Measurements from ENCODE around the gene KIAA1671.

The KIAA1671 gene

GRCh38 chr22:25096638-25097405 is 144.3 kb downstream of the KIAA1671 start:
- no peak for DNase-seq

DNA sequence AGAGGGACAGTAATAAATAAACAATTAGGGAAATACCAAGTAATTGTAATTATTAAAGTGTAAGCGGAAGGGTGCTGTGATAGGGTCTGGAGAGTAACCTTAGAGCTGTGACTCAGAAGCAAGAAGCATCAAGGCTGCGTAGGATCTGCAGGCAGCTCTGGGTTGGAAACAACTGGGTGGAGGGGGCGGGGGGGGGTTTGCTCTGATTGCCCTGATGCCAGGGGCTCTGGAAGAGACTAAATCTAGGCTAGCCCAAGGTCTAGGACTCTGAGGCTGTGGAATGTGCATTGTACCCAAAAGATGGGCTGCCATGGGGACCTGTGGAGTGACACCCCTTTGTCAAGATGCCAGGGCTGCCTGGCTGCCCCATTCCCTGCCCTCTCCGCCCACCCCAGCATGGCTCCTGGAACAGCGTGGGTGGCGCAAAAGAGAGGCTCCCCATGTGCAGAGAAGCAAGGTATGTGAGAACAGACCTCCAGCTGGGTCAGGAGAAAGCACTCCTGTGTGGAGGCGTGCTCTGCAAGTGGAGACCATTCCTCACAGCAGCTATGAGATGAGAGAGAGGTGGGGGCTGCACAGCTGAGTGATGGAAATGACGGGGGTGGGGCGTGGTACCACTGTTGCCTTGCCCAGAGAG is 146.0 kb downstream of the KIAA1671 start:
- no peak for DNase-seq

DNA sequence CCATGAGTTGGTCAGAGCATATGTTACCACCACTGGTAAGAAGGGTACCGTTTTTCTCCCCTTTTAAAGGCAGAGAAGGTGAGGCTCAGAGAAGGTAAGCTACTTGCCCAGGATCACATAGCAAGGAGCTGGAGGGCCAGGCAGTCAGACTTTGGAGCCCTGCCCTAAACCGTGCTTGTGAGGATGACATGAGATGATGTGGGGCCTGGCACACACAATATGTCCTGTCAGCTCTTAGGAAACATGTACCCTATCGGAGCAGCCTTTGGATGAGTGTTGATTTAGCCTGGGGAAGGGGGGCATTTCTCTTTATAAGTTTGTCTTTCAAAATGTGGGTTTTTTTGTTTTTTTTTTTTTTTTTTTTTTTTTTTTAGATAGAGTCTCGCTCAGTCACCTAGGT is 146.7 kb downstream of the KIAA1671 start:
- DNase-seq, result no peak

DNA sequence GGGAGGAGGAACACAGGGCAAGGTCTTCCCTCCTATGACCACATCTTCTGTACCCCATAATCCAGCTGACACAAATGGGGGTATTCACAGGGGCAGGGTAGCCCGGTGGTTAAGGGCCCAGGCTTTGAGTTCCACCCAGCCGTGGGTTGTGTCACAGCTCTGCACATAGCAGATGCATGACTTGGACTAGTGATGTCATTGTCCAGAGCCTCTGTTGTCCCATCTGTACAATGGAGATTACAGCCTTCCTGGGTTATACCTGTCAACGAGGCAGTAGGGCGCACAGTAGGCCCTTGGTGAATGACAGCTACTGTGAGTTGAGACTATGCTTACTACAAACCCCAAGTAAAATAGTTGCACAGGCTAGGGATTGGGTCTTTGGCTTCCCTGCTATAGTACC is 147.9 kb downstream of the KIAA1671 start:
- DNase-seq, result no peak

- DNase-seq, result no peak
These were observed 148.4 kb downstream of the KIAA1671 start for GRCh38 chr22:25100948-25101347.

DNA sequence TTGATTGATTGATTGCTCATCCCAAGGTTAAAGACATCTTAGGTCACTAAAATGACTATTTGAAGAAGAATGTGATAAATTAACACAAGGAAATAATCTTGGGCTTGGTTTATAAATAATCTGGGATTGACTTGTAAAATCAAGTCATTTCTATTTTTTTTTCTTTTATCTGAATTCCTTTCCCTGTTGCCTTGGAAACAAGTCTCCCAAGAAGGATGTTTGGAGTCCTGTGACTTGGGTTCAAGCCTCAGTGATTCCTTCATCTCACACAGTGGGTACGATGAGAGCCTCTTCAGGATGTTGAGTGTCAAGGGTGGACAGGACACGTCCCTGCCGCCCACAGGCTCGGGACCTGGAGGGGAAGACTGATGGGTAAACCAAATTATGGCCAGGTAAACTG is 149.0 kb downstream of the KIAA1671 start:
- no peak for DNase-seq

DNA sequence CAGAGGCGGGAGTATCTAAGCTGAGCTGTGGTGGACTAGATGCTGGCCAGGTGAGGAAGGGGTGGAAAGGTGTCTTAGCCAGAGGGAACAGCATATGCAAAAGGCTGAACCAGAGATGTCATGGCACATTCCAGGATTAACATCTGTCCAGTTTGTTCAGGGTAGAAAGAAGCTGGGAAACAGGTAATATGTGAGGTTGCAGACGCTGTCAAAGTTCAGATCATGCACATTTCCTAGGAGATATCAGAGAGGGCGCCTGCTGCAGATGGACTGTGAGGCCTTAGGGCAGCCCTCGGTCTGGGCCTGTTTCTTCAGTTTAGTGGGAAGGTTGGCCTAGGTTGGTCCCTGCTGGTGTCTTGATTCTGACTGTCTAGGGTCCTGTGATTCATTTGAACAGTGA is 149.5 kb downstream of the KIAA1671 start:
- DNase-seq, result no peak

GRCh38 chr22:25102722-25103121 is 150.2 kb downstream of the KIAA1671 start:
- no peak for DNase-seq

GRCh38 chr22:25104367-25104766 is 151.9 kb downstream of the KIAA1671 start:
- no peak for DNase-seq

- DNase-seq, result no peak
These were observed 153.5 kb downstream of the KIAA1671 start for GRCh38 chr22:25105817-25106650.

DNA sequence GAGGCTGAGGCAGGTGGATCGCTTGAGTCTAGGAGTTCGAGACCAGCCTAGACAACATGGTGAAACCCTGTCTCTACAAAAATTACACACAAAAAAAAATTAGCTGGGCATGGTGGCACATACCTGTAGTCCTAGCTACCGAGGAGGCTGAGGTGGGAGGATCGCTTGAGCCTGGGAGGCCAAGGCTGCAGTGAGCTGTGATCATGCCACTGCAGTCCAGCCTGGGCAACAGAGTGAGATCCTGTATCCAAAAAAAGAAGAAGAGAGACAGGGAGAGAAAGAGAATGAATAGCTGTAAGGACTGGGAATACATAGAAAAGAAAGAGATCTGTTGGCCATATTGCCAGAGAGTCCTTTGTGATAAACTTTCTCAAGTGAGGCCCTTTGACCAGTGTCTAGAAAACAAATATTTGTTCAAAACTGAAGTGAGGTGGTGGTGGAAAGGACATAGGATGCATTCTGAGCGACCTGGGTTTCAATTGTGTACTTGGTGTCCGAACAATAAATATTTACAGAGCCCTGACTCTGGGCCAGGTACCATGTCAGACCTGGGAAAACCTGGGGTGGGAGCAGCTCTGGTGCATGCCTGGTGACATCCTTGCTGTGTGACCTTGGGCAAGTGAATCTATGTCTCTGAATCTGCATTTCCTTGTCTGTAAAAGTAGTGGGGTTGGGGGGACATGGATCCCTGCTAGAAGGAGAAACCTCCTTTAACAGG is 157.5 kb downstream of the KIAA1671 start:
- DNase-seq, result no peak

- DNase-seq, result no peak
These were observed 158.0 kb downstream of the KIAA1671 start for GRCh38 chr22:25110596-25110845.

DNA sequence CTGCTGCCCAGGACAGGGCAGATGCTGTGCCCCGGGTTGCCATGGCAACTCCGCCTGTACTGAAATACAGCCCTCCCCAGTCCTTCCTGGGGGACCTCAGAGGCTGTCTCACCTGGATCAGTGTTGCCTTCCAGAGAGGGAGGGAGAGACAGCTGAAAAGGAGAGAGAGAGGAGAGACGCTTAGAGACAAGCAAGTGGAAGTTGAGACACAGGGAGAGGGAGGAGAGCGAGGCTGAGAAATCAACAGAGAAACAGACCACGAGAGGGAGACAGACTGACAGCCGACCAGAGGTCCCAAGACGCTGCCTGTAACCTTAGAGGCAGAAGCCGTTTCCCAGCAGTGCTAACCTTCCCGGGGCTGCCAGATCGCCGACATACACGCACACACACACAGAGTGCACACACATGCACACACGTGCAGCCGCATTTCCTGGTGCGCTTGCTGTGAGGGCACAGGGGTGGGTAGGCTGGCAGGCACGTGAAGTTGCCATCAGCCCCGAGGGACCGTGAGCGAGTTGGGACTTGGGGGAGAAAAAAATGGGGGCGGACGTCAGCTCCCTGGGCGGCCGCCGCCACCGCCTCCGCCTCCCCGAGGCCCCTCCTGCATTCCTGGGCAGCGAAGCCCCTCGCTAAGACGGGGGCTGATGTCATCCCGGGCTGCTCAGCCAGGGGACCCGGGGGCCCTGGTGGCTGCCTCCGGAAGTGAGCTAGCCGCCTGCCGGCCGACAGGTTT is 158.5 kb downstream of the KIAA1671 start:
- DNase-seq, result peak; percentile 72

- no peak for DNase-seq
These were observed 159.3 kb downstream of the KIAA1671 start for GRCh38 chr22:25111579-25112517.

GRCh38 chr22:25112538-25113253 is 160.2 kb downstream of the KIAA1671 start:
- no peak for DNase-seq

- no peak for DNase-seq
These were observed 160.8 kb downstream of the KIAA1671 start for GRCh38 chr22:25113316-25113721.

DNA sequence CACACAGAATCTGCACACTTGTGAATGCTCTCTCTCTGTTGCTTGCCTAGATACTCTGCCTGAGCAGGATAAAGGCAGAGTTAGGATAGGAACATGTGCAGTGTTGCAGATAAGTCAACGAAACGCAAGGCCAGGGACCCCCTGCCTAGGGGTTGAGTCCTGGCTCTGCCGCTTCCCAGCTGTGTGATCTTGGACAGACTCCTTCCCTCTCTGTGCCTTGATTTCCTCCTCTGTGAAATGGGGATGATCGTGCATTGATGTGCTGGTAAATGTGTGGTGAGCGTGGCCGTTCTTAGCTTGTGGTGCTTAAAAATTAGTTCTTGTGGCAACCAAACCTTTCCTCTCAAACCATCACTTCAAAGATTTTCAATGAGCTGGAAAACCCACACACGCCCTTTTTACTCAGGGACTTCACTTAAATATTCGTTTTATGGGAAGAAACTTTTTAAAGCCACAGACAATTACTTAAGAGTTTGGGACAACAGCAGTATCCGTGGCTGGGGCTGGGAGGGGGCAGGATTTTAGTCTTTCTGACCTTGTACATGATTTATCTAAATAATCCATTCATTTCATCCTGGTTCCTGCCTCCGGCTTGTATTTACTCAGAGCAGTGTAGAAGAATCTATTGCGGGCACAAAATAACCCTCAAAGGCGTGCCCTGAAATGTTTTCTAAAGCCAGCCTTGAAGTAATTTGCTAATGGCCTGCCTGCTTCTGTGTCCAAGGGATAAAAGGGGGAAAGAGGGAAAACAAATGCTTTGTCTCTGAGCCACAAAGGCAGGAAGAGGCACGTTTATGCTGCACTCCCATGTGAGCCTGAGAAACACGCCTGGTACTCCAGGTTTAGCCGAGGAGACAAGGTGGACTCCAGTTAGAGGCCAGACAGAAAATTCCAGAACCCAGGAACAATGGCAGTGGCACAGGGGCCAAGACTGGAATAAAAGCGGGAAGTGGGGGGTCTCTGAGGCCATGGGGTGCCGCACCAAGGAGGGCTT is 162.2 kb downstream of the KIAA1671 start:
- no peak for DNase-seq

- DNase-seq, result no peak
These were observed 167.1 kb downstream of the KIAA1671 start for GRCh38 chr22:25119609-25120008.

DNA sequence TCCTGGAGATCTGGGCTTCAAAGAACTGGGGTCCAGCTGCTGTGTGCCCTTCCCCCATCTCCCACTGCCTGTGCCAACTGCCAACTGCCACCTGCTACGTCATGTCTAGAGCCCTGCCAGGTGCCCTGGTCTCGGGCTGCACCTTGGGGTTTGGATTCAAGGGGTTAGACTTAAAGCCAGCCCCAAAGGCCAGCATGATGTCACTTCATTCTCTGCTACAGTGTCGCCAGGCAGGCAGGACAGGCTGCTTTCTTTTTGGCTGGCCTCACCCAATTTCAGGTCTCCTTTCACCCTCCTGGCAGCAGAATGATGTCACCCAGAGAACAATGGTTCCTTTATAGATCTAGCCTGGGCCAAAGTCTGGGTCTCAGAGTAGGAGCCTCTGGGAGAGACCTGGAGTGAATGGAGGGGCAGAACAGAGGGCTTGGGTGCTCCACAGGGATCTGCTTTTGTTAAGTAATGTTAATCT is 167.6 kb downstream of the KIAA1671 start:
- DNase-seq, result no peak

All from activated CD8-positive, alpha-beta memory T cell treated with anti-CD3 and anti-CD28 coated beads, Interleukin-2, amount 50 U/mL, for 48 hours (primary cell).